ENCODE results near the gene TMEM178B. TPM values are rescaled to one million over a fixed set of nuclear protein-coding genes. Genes with fewer than 3 reads are reported as not detected.
"Not testable (repeated sequence)": the region's sequence is repeated elsewhere in the genome, so short reads cannot be mapped to it uniquely, and the experiment has no call there.

TMEM178B gene
- total RNA-seq, 1 experiment from 2014 or later = 0.11 TPM

DNA sequence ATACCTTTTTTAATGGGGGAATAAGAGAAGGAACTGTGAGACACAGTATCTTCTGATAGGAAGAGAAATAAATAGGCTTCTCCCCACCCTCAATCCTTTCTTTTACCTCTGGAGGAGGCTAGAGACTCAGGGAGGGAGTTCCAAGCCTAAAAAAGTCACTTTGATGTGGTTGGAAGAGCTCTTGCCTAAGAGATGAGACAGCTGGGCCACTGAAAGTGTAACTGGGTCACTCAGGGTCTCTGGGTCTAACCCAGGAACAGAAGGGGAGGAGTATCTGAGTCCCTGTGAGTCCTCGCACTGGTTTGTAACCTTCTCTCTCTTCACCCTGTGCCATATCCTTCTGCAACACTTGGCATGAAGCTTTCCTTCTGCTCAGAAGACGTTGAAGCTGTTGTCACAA is 254.4 kb downstream of the TMEM178B start:
- Mint-ChIP-seq H3K4me1 (ENCODE audit: low read depth, unreplicated experiment) (no peaks in the 10 kb centered on the region), H3K4me3 (ENCODE audit: unreplicated experiment) (no peak overlapping the region), H3K36me3 (ENCODE audit: insufficient read depth, unreplicated experiment) (no peaks in the 10 kb centered on the region), H3K9me3 (ENCODE audit: unreplicated experiment) (no peaks in the 10 kb centered on the region), H3K27ac (ENCODE audit: unreplicated experiment) (no peak overlapping the region), H3K27me3 (ENCODE audit: insufficient read depth, unreplicated experiment) (peaks cover 15% of the 10 kb centered on the region)
- BruUV-seq (replicated peaks) = no TSS peak
- no peak overlapping the region for H3K4me3 ChIP-seq (ENCODE audit: low read depth, low read length)
- CTCF ChIA-PET = no interaction called here
- H3K27me3 ChIP-seq (replicated peaks; ENCODE audit: control insufficient read depth, insufficient read depth, low read length) = no peaks in the 10 kb centered on the region
- no peaks in the 10 kb centered on the region for H3K36me3 ChIP-seq (ENCODE audit: control insufficient read depth, insufficient read depth, low read length)
- POLR2A ChIA-PET = no interaction called here
- no peaks in the 10 kb centered on the region for H3K9me3 ChIP-seq
- H3K4me1 ChIP-seq = no peaks in the 10 kb centered on the region
- TF ChIP-seq CTCF (IDR thresholded peaks at IDR 0.05; ENCODE audit: insufficient read depth in 1 of 2, low read depth in 1 of 2, low read length in 1 of 2, severe bottlenecking in 1 of 2, unreplicated experiment in 1 of 2) = no peak
- no peak for DNase-seq
- intact Hi-C loops (cut with micrococcal nuclease; ENCODE audit: unreplicated experiment) = no loop called here

DNA sequence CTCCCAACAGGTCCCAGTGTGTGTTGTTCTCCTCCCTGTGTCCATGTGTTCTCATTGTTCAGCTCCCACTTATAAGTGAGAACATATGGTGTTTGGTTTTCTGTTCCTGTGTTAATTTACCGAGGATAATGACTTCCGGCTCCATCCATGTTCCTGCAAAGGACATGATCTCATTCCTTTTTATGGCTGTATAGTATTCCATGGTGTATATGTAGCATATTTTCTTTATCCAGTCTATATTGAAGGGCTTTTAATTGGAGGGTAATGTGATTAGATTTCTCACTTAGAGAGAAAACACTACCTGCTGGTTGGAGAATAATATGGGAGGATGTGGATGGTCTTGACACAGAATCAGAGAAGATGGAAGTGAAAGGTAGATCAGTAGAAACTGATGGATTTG is 256.4 kb downstream of the TMEM178B start:
- H3K27ac Mint-ChIP-seq (ENCODE audit: unreplicated experiment); POLR2A ChIA-PET: not testable (repeated sequence)

GRCh38 chr7:141333459-141333858 is 259.6 kb downstream of the TMEM178B start:
- Mint-ChIP-seq H3K27me3 (ENCODE audit: insufficient read depth, unreplicated experiment) (peaks cover 8% of the 10 kb centered on the region), H3K36me3 (ENCODE audit: insufficient read depth, unreplicated experiment) (peaks cover 6% of the 10 kb centered on the region), H3K27ac (ENCODE audit: unreplicated experiment) (no peak overlapping the region), H3K4me3 (ENCODE audit: unreplicated experiment) (no peak overlapping the region), H3K9me3 (ENCODE audit: unreplicated experiment) (peaks cover 8% of the 10 kb centered on the region), H3K4me1 (ENCODE audit: low read depth, unreplicated experiment) (no peaks in the 10 kb centered on the region)
- Histone ChIP-seq H3K27me3 (replicated peaks; ENCODE audit: control insufficient read depth, insufficient read depth, low read length) (no peaks in the 10 kb centered on the region), H3K4me3 (ENCODE audit: low read depth, low read length) (no peak overlapping the region), H3K9me3 (no peaks in the 10 kb centered on the region), H3K36me3 (ENCODE audit: control insufficient read depth, insufficient read depth, low read length) (no peaks in the 10 kb centered on the region), H3K4me1 (no peaks in the 10 kb centered on the region)
- intact Hi-C loops (cut with micrococcal nuclease; ENCODE audit: unreplicated experiment) = no loop called here
- no TSS peak for BruUV-seq (replicated peaks)
- TF ChIP-seq CTCF (IDR thresholded peaks at IDR 0.05; ENCODE audit: insufficient read depth in 1 of 2, low read depth in 1 of 2, low read length in 1 of 2, severe bottlenecking in 1 of 2, unreplicated experiment in 1 of 2) = no peak
- CTCF ChIA-PET = no interaction called here
- POLR2A ChIA-PET = no interaction called here
- DNase-seq = peak; percentile 39 to 55

More for the DNA sequence above, 256.4 kb downstream of the TMEM178B start:
- H3K4me1 ChIP-seq; H3K36me3 Mint-ChIP-seq (ENCODE audit: insufficient read depth, unreplicated experiment); H3K4me1 Mint-ChIP-seq (ENCODE audit: low read depth, unreplicated experiment); H3K27me3 Mint-ChIP-seq (ENCODE audit: insufficient read depth, unreplicated experiment); BruUV-seq (replicated peaks); DNase-seq; H3K9me3 Mint-ChIP-seq (ENCODE audit: unreplicated experiment); CTCF ChIA-PET; intact Hi-C loops (cut with micrococcal nuclease; ENCODE audit: unreplicated experiment); H3K4me3 ChIP-seq (ENCODE audit: low read depth, low read length); H3K36me3 ChIP-seq (ENCODE audit: control insufficient read depth, insufficient read depth, low read length); H3K4me3 Mint-ChIP-seq (ENCODE audit: unreplicated experiment); H3K9me3 ChIP-seq; H3K27me3 ChIP-seq (replicated peaks; ENCODE audit: control insufficient read depth, insufficient read depth, low read length): not testable (repeated sequence)

DNA sequence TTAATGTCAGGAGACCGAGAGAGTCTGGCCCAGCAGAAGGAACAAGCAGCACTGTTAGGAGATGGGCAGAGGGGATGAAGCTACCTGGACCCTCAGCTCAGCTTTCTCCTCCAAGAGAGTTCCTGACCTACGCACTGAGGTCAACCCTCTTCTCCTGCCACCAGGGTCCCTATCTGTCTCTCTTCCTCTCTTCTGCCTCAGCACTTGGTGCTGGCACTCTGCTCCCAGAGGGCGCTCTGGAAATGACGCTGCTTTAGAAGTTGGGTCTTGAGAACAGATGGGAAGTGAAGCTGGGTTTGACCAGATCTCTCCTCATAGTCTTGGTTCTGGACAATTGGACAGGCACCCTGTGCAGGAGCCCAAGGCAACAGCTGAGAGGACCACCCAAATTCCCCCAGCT is 261.3 kb downstream of the TMEM178B start:
- H3K27me3 ChIP-seq (replicated peaks; ENCODE audit: control insufficient read depth, insufficient read depth, low read length) = no peaks in the 10 kb centered on the region
- Mint-ChIP-seq H3K36me3 (ENCODE audit: insufficient read depth, unreplicated experiment) (peaks cover 6% of the 10 kb centered on the region), H3K27me3 (ENCODE audit: insufficient read depth, unreplicated experiment) (peaks cover 16% of the 10 kb centered on the region), H3K9me3 (ENCODE audit: unreplicated experiment) (peaks cover 8% of the 10 kb centered on the region), H3K27ac (ENCODE audit: unreplicated experiment) (no peak overlapping the region), H3K4me3 (ENCODE audit: unreplicated experiment) (no peak overlapping the region), H3K4me1 (ENCODE audit: low read depth, unreplicated experiment) (no peaks in the 10 kb centered on the region)
- H3K4me1 ChIP-seq = no peaks in the 10 kb centered on the region
- BruUV-seq (replicated peaks) = no TSS peak
- ChIA-PET CTCF (no interaction called here), POLR2A (no interaction called here)
- no peak for DNase-seq
- intact Hi-C loops (cut with micrococcal nuclease; ENCODE audit: unreplicated experiment) = no loop called here
- no peak overlapping the region for H3K4me3 ChIP-seq (ENCODE audit: low read depth, low read length)
- no peaks in the 10 kb centered on the region for H3K9me3 ChIP-seq
- no peak for TF ChIP-seq CTCF (IDR thresholded peaks at IDR 0.05; ENCODE audit: insufficient read depth in 1 of 2, low read depth in 1 of 2, low read length in 1 of 2, severe bottlenecking in 1 of 2, unreplicated experiment in 1 of 2)
- no peaks in the 10 kb centered on the region for H3K36me3 ChIP-seq (ENCODE audit: control insufficient read depth, insufficient read depth, low read length)

Data from Caco-2 (cell line).